Small intestine (tissue), 7 donors: ENCODE measurements around the gene KIAA0408. TPM values are rescaled to one million over a fixed set of nuclear protein-coding genes. Genes with fewer than 3 reads are reported as not detected.

Experiments used
- DNase-seq, 2 donors: peaks; one replicate each; pipeline versions ENCODE4 v3.0.0 to v3.0.0-alpha.2; 2013
- FAIRE-seq: peaks from 2 replicates; lab custom pipeline; 2012; peaks lifted over from hg19 to GRCh38; lab: Jason Lieb, UNC
- H3K27ac ChIP-seq, 3 donors: one replicate each; pipeline ENCODE4 v1.5.1; 2013; ENCODE audit warnings: low read length in 2 of 3, mild to moderate bottlenecking in 2 of 3, control low read depth in 1 of 3, inconsistent platforms in 1 of 3, low read depth in 1 of 3, moderate library complexity in 1 of 3
- H3K27me3 ChIP-seq, 3 donors: one replicate each; pipeline ENCODE4 v1.6.1; 2013; ENCODE audit warnings: low read length in 3 of 3, inconsistent platforms in 1 of 3; ENCODE audit not compliant: control insufficient read depth in 3 of 3, insufficient read depth in 3 of 3
- H3K36me3 ChIP-seq, 3 donors: one replicate each; pipeline ENCODE4 v1.6.1; 2013; ENCODE audit warnings: low read length in 3 of 3, inconsistent platforms in 1 of 3, low read depth in 1 of 3, mild to moderate bottlenecking in 1 of 3, moderate library complexity in 1 of 3; ENCODE audit not compliant: control insufficient read depth in 3 of 3, insufficient read depth in 2 of 3
- H3K4me1 ChIP-seq, 3 donors: one replicate each; pipeline ENCODE4 v1.6.1; 2013; ENCODE audit warnings: low read length in 2 of 3, inconsistent platforms in 1 of 3, low read depth in 1 of 3, mild to moderate bottlenecking in 1 of 3, moderate library complexity in 1 of 3; ENCODE audit not compliant: control insufficient read depth in 3 of 3, insufficient read depth in 2 of 3
- H3K4me3 ChIP-seq, 3 donors: one replicate each; pipeline ENCODE4 v1.5.1; 2013; ENCODE audit warnings: low read length in 3 of 3, control low read depth in 1 of 3, inconsistent platforms in 1 of 3, low read depth in 1 of 3, mild to moderate bottlenecking in 1 of 3, moderate library complexity in 1 of 3
- H3K9me3 ChIP-seq, 2 donors: one replicate each; pipeline ENCODE4 v1.6.1; 2013; ENCODE audit warnings: low read depth in 1 of 2, low read length in 1 of 2; ENCODE audit not compliant: control insufficient read depth in 2 of 2, insufficient read depth in 1 of 2
- WGBS, 3 donors: extraction: QIAGEN DNeasy Blood & Tissue Kit; methylation state at CpG; one replicate each; pipeline ENCODE4 v1.1.7; 2013; 5-methylcytosine and 5-hydroxymethylcytosine counted together
- polyA plus RNA-seq, 4 donors: library from polyadenylated mRNA; stranded (reverse) in 3 of 4; unstranded in 1 of 4; fragments of 200-250 nt in 3 of 4; fragments of 120-200 nt in 1 of 4; gene quantifications; one replicate each; pipeline versions ENCODE4 v1.2.1 to v1.2.3, GENCODE V29; 2013
- donor health status: healthy with polysubstance abuse.
- donor health status: control.
- donor health status: control.
- donor health status: Bipolar disorder and iron deficiency.
- donor health status: healthy.

Gene KIAA0408
- polyA plus RNA-seq, 4 donors: 1.1 to 2.6 (median 2.0) TPM; not detected in 1

DNA sequence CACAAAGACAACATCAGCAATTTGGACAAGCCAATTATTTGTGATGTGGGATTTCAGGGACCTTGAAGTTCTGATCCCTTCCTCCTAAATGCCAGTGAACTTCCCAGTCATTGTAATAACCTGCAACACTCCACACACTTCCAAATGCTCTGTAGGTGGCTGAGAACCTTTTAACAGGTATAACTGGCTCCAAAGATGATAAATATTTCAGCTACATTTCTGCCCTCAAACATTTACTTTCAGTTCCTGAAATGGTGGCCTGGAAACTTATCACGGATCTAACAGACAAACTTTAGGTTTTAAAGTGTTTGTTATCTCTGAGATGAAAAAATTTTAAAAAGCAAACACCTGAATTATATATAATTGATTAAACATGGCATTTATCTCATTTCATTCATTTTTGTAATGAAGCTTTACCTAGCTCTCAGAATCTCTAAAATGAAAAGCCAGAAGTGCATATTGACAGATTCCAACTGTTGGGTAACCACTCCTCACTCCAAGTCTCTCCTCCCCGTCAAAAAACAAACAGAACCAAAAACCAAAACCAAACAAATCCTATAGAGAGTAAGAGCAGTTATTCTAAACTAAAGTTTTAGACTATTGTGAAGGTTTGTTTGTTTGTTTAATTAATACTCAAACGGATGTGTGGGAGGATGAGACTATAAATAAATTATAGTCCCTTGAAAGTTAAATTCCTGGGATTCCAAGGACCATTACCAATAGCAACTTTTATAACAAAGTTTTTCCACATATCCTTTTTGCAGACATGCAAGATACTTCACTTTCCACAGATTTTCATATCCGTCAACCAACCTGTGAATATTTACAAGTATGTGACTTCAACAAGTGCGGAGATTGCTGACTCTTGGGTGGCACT, 12.4 kb upstream of the KIAA0408 start:
- Histone ChIP-seq H3K9me3 (peaks cover 0 to 7% of the 10 kb centered on the region in 2 donors), H3K27me3 (peaks cover 0 to 19% (median 0%) of the 10 kb centered on the region in 3 donors), H3K27ac (no peak overlapping the region), H3K4me3 (no peak overlapping the region), H3K36me3 (no peaks in the 10 kb centered on the region), H3K4me1 (peaks cover 0 to 2% (median 0%) of the 10 kb centered on the region in 3 donors)
- WGBS, 3 donors: 54 to 58% (median 55%) methylated on average over 5 of the region's 5 CpGs
- DNase-seq (no peak), FAIRE-seq (no peak)

- no peaks in the 10 kb centered on the region for H3K36me3 ChIP-seq
- 70 to 83% (median 82%) methylated on average over 2 of the region's 2 CpGs for WGBS, 3 donors
- H3K4me3 ChIP-seq: no peak overlapping the region
- no peak overlapping the region for H3K27ac ChIP-seq
- H3K9me3 ChIP-seq: no peaks in the 10 kb centered on the region
- peaks cover 0 to 2% (median 0%) of the 10 kb centered on the region in 3 donors for H3K4me1 ChIP-seq
- H3K27me3 ChIP-seq: peaks cover 0 to 5% (median 0%) of the 10 kb centered on the region in 3 donors
- DNase-seq (no peak), FAIRE-seq (no peak)
Measured at GRCh38 chr6:127468936-127469335, 9.7 kb upstream of the KIAA0408 start.

GRCh38 chr6:127466416-127466815, 7.2 kb upstream of the KIAA0408 start:
- Histone ChIP-seq H3K9me3 (no peaks in the 10 kb centered on the region), H3K4me3 (no peak overlapping the region), H3K27ac (no peak overlapping the region), H3K36me3 (no peaks in the 10 kb centered on the region), H3K4me1 (no peaks in the 10 kb centered on the region), H3K27me3 (peaks cover 0 to 2% (median 0%) of the 10 kb centered on the region in 3 donors)
- no peak for DNase-seq
- FAIRE-seq: no peak
- WGBS, 3 donors: 83 to 84% (median 83%) methylated on average over 5 of the region's 5 CpGs

DNA sequence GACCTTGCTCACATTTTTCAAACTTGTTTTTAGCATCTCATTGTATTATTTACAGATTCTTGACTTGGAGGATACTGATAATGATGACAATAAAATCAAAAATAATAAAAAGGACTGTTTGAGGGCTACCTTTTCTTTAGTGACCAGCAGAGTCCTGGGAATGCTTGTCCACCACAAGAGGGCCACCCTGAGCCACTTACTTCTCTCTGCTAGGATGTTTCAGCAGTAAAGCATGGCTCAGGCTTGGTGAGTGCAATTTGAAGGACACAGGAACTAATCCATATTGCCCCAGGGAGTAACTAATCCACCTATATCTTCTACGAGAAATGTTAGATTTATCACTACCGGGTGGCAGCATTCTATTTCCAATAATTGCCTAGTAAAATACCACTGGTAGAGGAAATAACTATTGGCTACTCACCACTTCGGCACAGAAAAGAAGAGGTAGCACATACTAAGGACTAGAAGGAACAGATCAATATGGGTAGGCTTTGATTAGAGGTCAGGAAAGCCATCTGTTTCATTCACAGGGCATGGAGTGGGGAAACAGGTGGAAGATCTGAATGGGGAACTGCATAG, 5.8 kb upstream of the KIAA0408 start:
- FAIRE-seq: no peak
- peak; percentile 54 to 62 for DNase-seq
- H3K36me3 ChIP-seq: no peaks in the 10 kb centered on the region
- no peaks in the 10 kb centered on the region for H3K27me3 ChIP-seq
- WGBS, 3 donors: 35 to 39% (median 38%) methylated on average over 3 of the region's 3 CpGs
- H3K4me1 ChIP-seq: no peaks in the 10 kb centered on the region
- H3K4me3 ChIP-seq: no peak overlapping the region
- H3K27ac ChIP-seq: no peak overlapping the region
- H3K9me3 ChIP-seq: no peaks in the 10 kb centered on the region

DNA sequence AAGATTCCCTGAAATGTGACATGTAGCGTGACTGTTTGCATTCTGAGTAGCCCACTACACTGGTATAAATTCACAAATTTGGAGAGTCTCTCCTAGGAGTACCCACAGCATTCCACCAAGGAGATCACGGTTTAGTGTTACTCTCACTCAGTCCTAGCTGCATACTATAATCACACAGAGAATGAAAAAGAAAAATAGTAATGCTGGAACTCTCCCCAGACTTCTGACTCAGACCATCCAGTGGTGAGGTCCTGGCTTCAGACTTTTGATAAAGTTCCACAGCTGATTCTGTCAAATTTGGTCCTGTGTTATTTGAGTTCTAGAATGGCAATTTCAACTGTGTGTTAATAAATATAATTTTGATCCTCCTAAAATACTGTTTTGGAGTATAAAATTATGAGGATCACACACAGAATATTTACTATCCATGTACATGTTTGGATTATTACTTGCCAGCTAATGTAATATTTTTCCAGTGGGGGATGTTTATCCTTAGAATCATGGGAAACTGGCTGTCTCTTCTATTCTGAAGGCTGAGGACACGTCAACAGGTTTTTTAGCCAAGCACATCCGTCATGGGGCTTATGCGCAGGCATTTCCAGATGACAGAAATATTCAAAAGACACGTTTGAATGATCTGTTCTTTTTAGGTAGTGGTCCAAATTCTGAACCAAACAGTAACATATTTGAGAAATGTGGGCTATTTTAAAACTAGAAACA, 5.1 kb upstream of the KIAA0408 start:
- Histone ChIP-seq H3K4me3 (no peak overlapping the region), H3K27me3 (no peaks in the 10 kb centered on the region), H3K9me3 (no peaks in the 10 kb centered on the region), H3K27ac (peak overlapping the region in 1 of 3 donors; percentile 9), H3K4me1 (no peaks in the 10 kb centered on the region), H3K36me3 (no peaks in the 10 kb centered on the region)
- FAIRE-seq (no peak), DNase-seq (no peak)
- 44 to 52% (median 47%) methylated on average over 6 of the region's 6 CpGs for WGBS, 3 donors

GRCh38 chr6:127463056-127463455, 3.9 kb upstream of the KIAA0408 start:
- DNase-seq (no peak), FAIRE-seq (no peak)
- no peak overlapping the region for H3K27ac ChIP-seq
- WGBS, 3 donors: 52 to 65% (median 53%) methylated on average over 5 of the region's 5 CpGs
- no peaks in the 10 kb centered on the region for H3K9me3 ChIP-seq
- H3K4me3 ChIP-seq: no peak overlapping the region
- H3K4me1 ChIP-seq: no peaks in the 10 kb centered on the region
- no peaks in the 10 kb centered on the region for H3K36me3 ChIP-seq
- H3K27me3 ChIP-seq: no peaks in the 10 kb centered on the region

- H3K4me3 ChIP-seq: no peak overlapping the region
- H3K4me1 ChIP-seq: no peaks in the 10 kb centered on the region
- H3K27me3 ChIP-seq: no peaks in the 10 kb centered on the region
- no peaks in the 10 kb centered on the region for H3K9me3 ChIP-seq
- 78 to 83% (median 80%) methylated on average over 2 of the region's 2 CpGs for WGBS, 3 donors
- no peaks in the 10 kb centered on the region for H3K36me3 ChIP-seq
- DNase-seq: no peak
- no peak overlapping the region for H3K27ac ChIP-seq
- no peak for FAIRE-seq
Measured at GRCh38 chr6:127462376-127462775, 3.2 kb upstream of the KIAA0408 start.

DNA sequence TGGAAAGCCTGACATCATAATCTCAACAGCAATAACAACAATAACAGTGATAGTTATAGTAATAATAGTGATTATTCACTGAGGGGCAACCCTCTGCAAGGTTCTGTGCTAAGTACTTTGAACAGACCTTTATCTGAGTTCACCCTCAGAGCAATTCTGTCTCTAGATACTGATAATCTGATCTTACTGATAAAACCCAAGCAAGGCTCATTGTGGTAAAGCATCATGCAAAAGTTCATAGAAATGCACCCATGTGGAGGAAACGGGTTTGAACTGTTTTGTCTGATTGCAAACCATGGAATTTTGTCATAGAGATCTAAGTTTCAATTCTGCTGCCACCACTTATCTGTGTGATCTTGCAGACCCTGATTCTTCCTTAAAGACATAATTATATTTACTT, 1.3 kb upstream of the KIAA0408 start:
- WGBS, 3 donors: 54 to 77% (median 73%) methylated on average over 1 of the region's 1 CpG
- no peaks in the 10 kb centered on the region for H3K36me3 ChIP-seq
- H3K27ac ChIP-seq: no peak overlapping the region

More for the DNA sequence above, 1.3 kb upstream of the KIAA0408 start:
- H3K4me3 ChIP-seq: no peak overlapping the region
- H3K27me3 ChIP-seq: peaks cover 0 to 3% (median 0%) of the 10 kb centered on the region in 3 donors
- FAIRE-seq (no peak), DNase-seq (no peak)
- no peaks in the 10 kb centered on the region for H3K9me3 ChIP-seq
- H3K4me1 ChIP-seq: no peaks in the 10 kb centered on the region
